Stimulated activated CD8-positive, alpha-beta memory T cell treated with anti-CD3 and anti-CD28 coated beads, Interleukin-4, amount 100 ng/mL, for 4 hours (primary cell): ENCODE measurements around the gene ZDHHC14.

ENCODE experiments used
- DNase-seq, 2 donors: peaks; one replicate each; pipeline ENCODE4 v3.0.0-alpha.2; 2020; ENCODE audit warnings: low read depth in 2 of 2, low spot score in 1 of 2

ZDHHC14 gene

DNA sequence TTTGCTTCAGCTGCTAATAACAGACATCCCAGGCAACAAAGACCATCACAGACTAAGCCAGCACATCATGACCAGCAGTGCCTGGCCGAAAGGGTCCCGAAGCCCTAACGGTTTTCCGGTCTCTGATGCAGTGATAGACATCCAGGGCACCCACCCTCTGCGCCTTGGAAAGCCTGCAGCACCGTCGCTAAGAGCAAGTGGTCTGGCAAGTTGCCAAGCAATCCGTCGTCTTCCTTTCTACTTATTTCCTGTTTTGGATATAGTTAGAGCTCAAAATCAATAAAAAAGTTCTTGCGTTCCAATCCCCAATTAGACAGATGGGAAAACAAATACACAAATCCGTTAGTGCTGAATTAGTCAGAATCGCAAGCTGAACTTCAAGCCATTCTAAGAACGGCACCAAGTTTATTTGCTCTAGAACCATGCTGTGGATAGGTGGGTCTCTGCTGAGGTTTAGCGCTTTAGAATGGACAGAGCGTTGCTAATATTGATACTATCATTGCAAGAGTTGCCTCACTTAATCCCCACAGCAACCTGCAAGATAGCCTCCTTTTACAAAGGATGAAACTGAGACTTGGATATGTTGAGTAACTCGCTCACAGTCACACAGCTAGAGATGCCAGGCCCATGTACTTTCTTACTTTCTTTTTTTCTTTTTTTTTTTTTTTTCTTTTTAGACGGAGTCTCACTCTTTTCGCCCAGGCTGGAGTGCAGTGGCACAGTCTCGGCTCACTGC, 278.7 kb downstream of the ZDHHC14 start:
- DNase-seq: no peak

DNA sequence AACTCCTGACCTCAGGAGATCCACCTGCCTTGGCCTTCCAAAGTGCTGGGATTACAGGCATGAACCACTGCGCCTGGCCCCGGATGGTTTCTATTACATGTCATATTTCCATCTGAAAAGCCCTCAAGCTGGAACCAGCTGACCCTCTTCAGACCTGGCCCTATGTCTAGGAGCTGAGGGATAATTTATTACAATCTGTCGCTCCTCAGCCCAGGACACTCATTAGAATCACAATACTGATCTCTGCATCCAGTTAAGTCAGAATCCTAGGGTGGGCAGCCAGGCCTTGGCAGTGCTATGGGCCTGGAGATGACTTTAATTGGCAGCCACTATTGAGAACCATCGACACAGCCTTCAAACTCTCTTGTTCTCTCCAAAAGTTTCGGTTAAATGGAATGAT, 279.4 kb downstream of the ZDHHC14 start:
- DNase-seq: no peak

DNA sequence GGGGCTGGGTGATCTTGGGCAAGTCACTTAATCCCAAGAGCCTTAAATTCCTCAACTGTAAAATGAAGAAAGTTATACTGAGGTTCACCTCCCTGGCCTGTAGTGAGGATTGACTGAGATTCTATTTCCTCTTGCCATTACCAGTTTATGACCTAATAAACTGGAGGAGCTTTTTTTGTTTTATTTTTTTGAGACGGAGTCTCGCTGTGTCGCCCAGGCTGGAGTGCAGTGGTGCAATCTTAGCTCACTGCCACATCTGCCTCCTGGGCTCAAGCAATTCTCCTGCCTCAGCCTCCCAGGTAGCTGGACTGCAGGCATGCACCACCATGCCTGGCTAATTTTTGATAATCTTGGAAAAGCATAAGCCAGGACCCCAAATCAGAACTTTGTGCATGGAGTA, 280.7 kb downstream of the ZDHHC14 start:
- no peak for DNase-seq

DNA sequence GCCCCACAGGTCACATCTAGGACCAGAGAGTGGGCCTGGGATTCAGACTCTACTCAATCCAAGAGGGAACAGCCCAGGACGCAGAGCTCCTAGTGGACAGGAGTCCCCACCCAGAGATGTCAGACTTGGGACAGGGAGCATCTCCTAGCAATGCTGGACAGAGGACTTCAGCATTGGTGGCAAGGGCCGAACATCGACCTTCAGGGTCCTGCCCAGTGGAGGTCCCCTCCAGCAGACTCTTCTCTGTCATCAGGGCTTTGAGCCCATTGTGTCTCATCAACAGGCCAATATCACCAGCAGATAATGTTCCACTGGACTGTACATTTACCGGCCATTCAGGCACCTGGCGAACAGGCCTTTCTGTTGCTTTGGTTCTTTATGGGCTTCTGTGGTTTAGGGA, 282.3 kb downstream of the ZDHHC14 start:
- DNase-seq: no peak

DNA sequence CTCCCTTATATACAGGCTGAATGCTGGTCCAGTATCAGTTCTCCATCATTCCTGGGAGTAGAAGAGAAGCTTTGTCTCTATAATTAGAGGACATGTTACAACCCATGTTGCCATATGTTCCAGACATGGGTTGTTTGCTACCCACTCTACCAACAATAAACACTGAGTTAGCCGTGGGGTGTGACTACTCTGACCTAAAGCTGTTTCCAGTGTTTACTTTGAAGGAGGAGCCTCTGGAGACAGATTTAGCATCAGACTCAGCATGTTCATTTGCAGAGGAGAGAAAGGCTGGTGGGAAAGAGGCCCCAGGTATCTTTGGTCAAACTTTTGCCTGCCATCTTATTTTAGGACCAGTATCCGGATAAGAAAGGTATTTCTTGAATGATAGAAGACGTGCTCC, 284.2 kb downstream of the ZDHHC14 start:
- DNase-seq: no peak

DNA sequence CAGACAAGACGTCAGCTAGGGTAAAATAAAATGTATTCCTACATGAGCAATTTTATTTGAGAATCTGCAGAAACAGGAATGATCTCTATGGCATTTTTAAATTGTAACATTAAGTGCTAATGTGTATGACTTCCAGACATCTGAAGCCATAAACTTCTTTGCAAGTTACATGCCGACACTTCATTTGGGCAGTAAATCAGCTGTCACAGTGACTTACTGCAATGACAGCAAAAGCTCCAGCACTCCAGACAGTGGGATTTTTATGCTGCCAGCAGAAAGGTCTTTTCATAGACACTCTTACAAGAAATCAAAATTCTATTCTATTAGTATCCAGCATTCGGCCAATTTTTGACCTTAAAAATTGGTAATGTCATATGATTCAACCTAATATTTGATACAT, 285.7 kb downstream of the ZDHHC14 start:
- DNase-seq: no peak

DNA sequence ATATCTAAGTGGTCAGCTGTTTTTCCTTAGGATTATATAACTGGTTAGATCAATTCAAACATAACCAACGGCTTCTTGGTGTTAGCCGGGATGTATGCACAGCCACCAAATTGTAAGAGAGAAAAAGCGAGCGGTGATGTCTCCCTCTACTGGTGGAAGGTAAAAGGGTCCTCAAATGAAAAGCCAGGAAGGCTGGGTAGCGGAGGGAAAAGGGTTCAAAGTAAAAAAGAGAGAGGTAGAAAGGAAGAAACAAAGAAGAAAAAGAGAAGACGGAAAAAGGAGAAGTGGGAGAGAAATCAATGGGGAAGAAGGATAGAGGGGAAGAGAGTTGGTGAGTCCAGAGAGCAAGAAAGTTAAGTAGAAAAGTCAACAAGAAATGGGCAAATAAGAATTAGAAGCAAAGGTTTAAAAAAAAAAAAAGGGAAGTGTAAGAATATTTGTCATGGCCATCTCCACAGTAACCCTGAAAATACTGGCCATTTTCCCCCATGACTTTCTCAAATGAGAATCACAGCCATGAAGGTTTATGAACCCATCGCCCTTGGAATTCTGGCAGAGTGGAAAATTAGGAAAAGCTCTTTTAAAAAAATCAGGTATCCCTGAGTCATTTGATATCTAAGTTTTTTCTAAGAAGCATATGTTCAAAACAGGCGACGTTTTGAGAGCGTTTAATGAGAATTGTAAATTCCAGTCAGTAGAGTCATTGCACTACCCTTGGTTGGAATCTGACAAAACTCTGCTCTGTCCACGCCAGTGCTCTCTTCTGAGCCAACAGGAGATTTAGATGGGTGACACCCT, 286.4 kb downstream of the ZDHHC14 start:
- peak; percentile 27 to 34 for DNase-seq

DNA sequence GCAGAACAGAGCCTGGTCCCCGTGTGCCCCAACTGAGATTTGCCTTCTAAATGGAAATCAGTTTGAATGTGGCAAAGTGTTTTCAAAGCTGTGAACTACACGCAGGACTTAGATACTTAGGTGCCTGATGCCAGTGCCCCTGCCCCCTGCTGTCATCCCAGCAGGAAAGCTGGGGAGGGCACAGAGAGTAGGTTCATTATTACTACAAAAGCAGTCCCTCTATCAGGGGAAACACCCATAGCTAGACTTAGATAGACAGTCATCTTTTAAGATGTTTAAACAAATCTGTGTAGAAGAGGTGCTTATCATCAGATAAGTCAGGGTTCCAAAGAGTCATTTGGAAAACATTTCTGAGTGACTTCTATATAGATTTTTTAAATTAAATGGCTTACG, 287.0 kb downstream of the ZDHHC14 start:
- DNase-seq: no peak

DNA sequence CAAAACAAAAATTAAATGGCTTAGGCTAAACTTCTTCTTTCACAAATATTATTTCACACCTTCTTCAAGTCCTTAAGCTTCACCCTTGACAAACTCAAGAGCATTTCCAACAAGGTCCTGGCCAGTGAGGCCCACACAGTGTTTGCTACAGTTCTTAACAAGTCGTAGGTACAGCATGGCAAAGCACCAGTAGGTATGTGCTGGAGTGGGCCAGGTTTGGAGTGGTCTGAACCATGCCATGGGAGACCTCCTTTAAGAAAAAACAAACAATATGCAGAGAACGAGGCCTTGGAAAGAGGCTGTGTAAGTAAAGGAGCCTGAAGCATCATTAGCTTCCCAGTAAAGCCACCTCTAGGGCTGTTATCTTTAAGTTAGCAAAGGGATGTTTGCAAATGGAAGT, 287.7 kb downstream of the ZDHHC14 start:
- no peak for DNase-seq

DNA sequence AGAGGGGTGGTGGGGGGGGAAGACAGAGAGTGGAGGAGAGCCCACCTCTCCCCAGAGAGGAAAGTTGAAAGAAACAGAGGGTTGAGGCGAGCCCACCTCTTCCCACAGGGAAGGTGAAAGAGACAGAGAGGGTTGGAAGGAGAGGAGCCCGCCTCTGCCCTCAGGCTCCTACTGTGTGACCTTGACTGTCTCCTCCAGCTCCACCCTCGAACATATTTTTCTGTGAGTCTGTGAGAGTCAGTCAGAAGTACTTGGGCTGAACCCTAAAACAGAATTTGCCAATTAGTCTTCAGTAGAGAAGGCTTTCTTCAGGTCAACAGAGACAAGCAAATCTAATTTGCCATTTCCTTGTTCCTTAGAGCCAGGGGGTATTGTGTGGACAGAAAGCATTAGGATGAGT, 288.3 kb downstream of the ZDHHC14 start:
- DNase-seq: no peak

DNA sequence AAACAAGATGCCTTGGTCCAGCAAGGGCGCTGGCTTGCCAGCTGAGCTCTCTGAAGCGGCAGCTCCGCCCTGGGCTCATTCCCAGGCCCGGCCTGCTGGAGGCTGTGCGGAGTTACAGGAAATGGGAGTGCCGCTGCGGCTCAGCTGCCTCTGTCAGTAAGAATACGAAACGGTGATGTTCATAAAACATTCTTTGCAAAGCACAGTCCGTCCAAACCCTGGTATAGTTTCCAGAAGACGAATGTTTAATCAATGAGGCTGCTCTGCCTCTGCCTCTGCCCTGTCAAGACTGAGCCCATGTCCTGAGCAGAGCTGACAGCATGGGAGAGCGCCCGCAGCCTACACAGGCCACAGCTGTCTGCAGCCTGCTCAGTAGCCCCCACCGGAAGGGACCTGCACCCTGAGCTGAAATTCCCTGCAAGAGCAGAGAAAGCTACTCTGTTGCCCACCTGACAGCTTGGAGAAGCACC, 288.8 kb downstream of the ZDHHC14 start:
- DNase-seq: no peak

DNA sequence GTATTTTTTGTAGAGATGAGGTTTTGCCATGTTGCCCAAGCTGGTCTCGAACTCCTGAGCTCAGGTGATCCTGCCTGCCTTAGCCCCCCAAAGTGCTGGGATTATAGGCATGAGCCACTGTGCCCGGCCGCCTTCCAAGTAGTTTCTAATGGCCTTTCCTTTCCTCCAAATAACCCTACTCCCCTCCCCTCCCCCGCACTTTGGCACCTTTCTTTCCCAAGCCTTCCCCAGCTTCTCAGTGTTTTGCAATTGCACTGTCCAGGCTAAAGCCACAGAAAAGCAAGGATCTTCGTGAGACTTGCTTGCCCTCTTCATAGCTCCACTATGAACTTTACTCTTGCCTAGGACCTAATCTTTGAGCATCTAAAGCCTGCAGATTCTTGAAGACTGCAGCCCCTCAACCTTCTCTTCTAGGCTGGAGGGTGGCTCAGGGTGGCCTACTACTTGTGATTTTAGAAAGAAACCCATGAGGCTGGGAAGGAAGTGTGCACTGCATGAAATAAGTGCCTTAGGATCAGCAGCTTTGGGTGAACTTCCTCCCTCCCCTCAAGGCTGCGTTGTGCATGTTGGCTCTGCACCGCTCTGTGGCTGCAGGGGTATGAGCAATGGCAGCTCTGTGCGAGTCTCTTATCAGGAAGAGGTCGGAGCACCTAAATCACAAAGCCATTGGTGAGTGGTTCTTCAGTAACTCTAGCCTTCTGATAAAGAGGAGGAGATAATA, 289.6 kb downstream of the ZDHHC14 start:
- DNase-seq: no peak

DNA sequence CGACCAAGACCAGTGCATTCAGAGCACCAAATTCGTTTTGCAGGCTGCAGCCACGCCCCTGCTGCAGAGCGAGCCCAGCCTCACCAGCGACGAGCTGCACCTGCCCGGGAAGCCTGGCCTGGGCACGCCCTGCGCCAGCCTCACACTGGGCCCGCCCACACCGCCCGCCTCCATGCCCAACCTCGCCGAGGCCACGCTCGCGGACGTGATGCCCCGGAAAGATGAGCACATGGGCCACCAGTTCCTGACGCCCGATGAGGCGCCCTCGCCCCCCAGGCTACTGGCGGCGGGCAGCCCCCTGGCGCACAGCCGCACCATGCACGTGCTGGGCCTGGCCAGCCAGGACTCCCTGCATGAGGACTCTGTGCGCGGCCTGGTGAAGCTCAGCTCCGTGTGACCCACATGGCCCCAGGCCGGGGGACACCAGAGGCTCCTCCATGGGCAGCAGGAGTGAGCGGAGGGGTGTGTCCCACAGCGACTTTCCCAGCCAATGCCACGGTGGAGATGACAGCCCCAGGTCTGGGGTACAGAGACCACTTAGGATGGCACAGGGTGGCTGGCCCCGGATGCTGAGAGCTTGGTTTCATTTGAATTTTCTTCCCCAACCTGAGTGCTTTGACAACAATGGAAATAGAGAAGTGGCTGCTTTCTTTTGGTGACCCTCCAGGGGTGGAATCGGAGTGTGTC, 291.9 kb downstream of the ZDHHC14 start:
- DNase-seq: no peak

DNA sequence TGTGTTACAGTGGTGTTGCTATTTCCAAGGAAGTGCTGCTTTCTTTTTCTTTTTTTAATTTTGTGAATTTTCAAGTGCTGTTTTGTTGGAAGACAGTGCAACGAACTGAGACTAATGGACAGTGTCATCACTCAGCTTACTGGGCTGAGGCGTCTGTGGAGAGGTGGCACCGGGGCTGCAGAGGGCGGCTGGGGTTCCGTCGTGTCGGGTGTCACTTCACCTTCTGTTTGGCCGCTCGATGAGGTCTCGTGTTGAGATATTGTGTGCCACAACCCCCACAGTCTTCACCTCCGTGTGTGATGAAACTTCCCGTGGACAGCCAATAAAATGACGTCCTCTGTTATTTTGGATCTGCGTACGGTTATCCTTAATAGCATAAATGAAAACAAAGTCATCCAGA, 292.6 kb downstream of the ZDHHC14 start:
- no peak for DNase-seq

DNA sequence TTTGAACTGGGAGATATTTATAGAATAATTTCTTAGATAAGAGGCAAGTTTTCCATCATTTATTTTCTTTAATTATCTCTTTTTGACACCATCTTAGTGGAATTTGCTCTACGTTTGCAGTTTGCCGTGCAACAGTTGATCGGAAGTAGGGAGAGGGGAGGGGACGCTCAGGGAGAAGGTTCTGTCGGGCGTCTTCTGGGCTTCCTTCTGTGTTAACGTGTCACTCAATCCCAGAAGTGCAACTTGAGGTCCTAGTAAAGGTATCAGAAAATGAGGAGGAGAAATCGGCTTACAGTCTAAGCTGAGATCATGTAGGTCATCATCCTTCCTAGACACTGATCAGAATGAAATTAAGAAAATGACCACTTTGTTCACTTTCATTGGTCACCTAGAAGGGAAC, 293.1 kb downstream of the ZDHHC14 start:
- no peak for DNase-seq

DNA sequence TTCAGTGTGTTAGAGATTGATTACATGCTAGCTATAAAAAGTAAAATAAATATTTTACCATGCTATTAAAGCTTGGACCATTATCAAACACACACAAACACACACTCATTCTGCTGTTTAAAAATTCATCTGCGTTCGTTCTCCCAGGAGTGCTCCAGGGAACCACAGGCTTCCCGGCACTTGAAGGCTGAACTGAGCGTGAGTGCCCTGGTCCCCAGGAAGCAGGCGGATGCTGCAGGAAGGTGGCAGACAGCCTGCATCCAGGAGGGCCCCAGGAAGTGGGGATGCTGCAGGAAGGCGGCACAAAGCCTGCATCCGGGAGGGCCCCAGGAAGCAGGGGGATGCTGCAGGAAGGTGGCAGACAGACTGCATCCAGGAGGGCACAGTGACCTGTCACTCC, 294.8 kb downstream of the ZDHHC14 start:
- DNase-seq: no peak

DNA sequence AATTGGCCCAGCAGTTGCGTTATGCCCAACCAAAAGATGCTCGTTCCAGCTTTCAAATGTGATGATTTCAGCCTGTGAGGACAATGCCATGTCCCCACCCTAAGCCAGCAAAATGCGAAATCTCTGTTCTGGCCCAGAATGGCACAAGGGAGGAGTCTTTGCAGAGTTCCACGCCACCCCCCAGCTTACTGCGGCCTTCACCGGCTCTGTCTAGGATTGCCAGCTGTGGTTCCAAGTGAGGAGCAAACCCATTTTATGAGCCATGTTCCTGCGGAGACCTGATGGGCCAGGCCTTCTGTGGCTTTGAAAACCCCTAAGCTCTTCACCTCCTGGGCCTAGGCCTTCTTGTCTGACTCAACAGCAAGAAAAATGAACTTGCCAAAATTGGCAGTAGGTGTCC, 295.3 kb downstream of the ZDHHC14 start:
- DNase-seq: no peak

DNA sequence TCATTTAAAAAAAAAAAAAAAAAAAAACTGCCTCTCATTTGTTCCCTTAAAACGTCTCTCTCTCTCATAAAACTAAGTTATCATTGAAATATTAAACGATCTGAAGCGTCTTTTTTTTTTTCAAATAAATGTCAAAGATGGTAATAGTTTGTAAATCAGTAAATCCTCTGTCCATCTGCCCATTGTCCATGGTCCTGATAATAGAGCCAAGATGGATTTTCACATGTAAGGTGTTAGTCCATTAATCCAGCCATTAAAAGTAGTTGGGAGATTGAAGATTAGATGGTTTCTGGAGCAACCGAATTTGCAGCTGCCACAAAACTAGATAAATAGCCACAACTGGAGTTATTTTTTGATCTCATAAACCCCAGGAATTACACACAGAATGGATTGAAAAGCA, 296.2 kb downstream of the ZDHHC14 start:
- DNase-seq: no peak

DNA sequence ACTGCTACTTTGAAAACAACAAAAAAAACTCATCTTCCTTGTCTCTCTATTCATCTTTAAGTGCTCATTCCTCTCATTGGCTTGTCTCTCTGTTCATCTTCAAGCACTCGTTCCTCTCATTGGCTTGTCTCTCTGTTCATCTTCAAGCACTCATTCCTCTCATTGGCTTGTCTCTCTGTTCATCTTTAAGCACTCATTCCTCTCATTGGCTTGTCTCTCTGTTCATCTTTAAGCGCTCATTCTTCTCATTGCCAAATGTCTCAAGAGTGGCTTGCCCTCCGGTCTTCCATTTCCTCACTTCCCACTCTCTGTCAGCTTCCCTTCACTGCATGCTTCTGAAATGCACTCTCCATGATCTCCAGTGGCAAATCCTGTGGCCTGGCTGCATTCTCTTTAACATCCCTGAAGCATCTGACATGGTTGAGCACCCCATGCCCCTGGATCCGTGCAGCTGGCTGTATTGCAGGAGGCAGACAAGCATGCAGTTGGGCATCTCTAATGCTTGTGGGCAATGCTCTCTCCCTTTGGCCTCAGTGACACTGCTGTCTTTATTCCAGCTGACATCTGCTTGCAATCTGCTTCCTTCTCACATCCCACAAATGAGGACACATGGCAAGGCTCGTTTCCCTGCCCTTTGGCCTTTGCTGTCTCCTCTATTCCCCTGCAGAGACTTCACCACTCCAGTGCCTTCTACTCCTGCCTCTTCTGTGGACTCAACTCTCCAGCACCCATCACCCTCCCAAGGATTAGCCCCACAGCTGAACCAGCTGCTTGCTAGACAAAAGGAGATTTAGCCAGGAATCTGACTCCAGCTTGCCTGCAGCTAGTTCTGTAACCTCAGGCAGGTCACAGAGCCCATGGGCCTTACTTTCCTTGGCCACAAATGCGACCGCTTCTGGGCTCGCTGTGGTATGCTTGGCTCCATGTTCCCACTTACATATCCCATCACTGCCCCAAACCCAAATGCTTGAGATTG, 298.9 kb downstream of the ZDHHC14 start:
- DNase-seq: no peak

DNA sequence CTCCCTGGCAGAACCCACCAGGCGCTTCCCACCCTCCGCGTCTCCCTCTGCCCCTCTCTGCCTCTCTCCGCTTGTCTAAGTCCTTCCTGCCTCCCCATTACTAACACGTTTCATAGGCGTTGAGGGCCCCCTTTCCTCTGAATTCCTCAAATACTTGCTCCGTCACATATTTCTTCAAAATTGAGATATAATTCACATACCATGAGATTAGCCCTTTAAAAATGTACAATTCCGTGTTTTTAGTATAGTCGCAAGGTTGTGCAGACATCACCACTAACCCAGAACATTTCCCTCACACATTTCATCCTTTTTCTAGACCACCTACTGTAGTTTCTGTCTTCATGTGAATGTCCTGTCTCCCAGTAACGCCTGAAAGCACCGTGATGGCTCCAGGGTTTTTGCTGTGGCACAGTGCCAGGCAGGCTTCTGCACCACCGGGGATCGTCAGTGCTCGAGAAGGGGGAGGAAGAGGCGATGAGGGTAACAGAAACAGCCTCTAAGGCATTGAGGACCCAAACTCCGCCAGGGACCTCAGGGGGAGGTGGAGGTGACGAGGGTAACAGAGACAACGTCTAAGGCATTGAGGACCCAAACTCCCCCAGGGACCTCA, 300.2 kb downstream of the ZDHHC14 start:
- no peak for DNase-seq
